ENCODE measurements around the gene FDXACB1.
A peak's percentile ranks its signal among the peaks of the same experiment; 100 is the strongest.

FDXACB1 gene, protein sequence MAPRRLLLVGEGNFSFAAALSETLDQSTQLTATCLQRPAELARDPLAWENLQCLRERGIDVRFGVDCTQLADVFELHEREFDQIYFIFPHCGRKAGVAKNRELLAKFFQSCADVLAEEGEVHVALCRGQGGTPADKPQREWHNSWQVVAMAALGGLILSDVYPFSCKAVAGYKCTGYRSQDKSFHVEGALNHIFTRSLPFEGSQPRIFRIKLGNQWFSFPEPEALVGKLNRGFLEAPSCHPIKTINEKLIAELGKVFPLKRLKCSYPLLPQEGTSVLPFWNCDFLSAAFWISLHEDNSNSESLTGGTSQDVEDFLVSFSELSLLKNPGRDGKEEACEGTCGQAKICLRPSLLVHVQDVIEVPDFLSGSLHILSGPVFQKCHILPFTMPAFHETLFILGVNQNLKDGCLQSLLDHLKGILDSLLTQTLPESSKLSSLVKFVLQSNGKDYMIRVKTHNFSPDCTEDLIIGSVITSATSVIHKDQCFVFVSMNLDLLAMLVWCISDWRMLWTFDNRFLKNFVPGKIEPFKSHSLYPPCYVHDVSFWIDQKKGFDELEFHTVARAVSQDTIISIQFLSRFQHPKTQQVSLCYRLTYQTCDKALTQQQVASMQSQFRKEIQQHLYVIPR

DNA sequence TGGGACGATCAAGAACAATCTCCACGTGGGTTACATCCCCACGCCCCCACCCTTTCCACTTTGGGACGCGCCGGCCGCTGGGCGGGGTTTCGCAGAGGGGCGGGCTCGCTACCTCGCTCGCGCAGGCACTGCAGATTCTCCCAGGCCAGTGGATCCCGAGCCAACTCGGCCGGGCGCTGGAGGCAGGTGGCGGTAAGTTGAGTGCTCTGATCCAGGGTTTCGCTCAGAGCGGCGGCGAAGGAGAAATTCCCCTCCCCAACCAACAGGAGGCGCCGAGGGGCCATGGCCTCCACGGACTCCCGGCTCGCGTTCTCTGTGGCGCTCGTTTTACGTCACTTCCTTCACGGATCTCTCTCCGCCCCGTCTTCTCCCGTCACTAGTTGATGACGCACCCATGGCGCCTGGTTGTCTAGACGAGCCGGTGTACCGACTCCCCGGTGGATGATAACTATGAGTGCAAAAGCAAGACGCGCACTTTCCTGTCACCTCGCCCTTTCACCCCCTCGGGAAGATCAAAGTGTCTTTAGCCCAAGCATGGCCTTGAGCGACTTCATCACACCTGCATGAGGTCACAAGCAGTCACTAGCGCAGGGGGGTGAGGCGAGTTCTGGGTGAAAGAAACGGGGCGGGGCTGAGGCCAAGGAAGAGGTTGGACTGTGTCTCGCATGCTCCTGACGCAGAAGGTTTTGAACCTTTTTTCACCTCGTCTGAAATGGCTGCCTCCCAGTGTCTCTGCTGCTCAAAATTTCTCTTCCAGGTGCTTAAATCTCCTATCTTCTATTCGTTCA, at the start of gene FDXACB1, which contains the start of gene CFAP68:
FDXACB1 (minus strand) TSS at position 317 of the 788 bp plus-strand sequence; CDS start at position 284, 33 bp downstream.
CFAP68 (plus strand) TSS at position 693 of the 788 bp plus-strand sequence; CDS start at position 713, 20 bp downstream.
- DNase-seq (ENCODE audit: low spot score), result peak; percentile 93

GRCh38 chr11:111926505-111927391, 47.8 kb upstream of the FDXACB1 start:
- DNase-seq (ENCODE audit: low spot score), result peak; percentile 97

GRCh38 chr11:111925953-111926352, 47.0 kb upstream of the FDXACB1 start:
- no peak for DNase-seq (ENCODE audit: low spot score)

DNA sequence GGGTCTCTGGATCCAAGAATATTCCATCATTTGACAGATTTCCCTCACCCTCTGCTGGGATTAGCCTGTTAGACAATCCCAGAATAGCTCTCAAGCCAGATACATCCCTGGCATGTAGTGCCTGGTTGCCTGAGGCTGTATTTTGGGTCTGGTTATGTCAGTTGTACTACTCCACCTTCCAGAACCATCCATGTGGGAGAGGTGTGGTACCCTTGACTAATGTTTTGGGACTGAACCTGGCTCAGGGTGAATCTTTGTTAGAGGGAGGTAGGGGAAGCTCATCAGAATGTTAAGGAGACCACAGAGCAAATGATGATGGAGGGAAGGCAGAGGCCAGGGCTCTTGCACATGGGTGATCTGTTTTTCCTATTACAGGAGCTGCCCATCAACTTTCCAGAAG, 45.0 kb upstream of the FDXACB1 start:
- no peak for DNase-seq (ENCODE audit: low spot score)

GRCh38 chr11:111923351-111923788, 44.4 kb upstream of the FDXACB1 start:
- DNase-seq (ENCODE audit: low spot score), result no peak

- DNase-seq (ENCODE audit: low spot score), result no peak
Measured at GRCh38 chr11:111922803-111923202, 43.8 kb upstream of the FDXACB1 start.

DNA sequence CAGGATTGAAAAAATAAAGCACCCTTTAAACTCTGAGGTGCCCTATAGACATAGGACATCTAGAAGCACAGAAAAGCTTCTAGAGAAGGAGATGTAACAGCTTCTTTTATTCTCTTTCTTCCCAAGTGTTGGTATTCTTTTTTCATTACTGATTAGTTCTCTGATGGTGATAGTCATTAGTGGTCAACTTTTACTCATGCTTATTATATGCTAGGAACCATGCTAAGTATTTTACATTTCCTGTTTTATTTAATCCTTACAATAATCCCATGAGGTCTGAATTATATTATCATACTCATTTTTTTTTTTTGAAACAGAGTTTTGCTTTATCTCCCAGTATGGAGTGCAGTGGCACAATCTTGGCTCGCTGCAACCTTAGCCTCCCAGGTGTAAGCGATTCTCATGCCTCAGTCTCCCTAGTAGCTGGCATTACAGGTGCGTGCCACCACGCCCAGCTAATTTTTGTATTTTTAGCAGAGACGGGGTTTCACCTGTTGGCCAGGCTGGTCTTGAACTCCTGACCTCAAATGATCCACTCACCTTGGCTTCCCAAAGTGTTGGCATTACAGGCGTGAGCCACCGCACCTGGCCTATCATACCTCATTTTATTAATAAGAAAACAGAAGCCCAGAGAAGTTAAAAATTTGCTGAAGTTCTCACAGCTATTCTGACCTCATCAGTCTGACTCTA, 42.7 kb upstream of the FDXACB1 start:
- DNase-seq (ENCODE audit: low spot score), result no peak

- no peak for DNase-seq (ENCODE audit: low spot score)
Measured at GRCh38 chr11:111920908-111921307, 41.9 kb upstream of the FDXACB1 start.

GRCh38 chr11:111918390-111919256, 39.7 kb upstream of the FDXACB1 start, which contains the start of gene C11orf52:
Gene C11orf52, plus strand, starts transcription at chr11:111918913. Its CDS starts 60 bp downstream, at chr11:111918973.
- no peak for DNase-seq (ENCODE audit: low spot score)

DNA sequence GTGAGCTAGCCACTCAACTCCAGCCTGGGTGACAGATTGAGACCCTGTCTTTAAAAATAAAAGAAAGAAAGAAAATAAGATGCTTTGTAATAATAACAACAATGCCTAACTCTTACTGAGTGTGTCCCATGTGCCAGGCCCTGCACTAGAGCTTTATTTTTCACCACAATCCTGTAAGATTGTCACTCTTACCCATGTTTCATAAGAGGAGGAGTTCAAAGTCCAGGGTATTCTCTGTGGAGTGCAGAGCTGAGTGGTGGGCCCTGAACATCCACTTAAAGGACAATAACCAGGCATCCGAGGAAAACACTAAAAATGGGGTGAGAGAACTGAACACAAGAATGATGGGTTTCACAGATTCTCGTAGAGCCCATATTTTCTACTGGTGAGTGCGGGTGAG, 38.8 kb upstream of the FDXACB1 start:
- no peak for DNase-seq (ENCODE audit: low spot score)

DNA sequence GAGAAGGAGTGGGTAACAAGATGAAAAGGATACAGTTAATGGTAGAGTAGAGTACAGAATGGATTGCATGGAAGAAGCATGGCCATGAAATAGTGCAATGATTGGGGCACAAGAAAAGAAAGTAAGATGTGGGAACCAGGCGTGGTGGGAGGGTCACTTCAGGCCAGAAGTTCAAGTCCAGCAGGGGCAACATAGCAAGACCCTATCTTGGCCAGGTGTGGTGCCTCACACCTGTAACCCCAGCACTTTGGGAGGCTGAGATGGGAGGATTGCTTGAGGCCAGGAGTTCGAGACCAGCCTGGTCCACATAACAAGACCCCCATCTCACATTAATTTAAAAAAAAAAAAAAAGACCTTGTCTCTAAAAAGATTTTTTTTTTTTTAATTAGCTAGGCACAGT, 38.3 kb upstream of the FDXACB1 start:
- no peak for DNase-seq (ENCODE audit: low spot score)

DNA sequence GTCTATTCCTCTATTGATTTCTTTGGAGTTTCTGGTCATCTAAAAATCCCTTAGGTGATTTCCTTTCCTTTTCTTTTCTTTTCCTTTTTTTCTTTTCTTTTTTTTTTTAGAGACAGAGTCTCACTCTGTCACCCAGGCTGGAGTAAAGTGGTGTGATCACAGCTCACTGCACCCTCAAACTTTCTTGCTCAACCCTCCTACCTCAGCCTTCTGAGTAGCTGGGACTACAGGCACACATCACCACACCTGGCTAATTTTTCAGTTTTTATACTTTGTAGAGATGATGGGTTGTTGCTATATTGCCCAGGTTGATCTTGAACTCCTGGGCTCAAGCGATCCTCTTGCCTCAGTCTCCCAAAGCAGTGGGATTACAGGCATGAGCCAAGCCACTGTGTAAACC, 37.8 kb upstream of the FDXACB1 start:
- DNase-seq (ENCODE audit: low spot score), result no peak

- DNase-seq (ENCODE audit: low spot score), result no peak
Measured at GRCh38 chr11:111913997-111914396, 35.0 kb upstream of the FDXACB1 start.

DNA sequence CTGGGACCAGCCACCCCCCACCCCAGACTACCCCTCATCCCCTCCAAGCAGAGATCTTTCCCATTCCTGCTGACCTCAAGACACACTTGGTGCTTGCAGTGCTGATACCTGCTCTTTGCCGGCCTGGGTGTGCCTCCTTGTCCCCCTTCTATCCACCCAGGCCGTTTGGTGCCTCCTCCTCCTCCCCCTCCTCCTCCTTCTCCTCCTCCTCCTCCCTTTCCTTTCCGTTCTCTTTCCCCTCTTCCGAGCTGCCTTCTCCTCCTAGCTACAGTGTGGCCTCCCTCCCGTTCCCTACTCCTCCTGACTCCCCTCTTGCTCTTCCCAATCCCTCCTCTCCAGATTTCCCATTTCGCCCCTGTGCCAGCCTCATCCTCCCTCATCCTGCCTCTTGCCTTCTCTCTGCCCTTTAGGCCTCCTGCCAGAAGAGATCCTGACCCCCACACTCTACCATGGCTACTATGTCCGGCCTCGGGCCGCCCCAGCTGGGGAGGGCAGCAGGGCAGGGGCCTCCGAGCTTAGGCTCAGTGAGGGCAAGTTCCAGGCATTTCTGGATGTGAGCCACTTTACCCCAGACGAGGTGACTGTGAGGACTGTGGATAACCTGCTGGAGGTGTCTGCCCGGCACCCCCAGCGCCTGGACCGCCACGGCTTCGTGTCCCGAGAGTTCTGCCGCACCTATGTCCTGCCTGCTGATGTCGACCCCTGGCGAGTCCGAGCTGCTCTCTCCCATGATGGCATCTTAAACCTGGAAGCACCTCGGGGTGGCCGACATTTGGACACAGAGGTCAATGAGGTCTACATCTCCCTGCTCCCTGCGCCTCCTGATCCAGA, 34.3 kb upstream of the FDXACB1 start:
- DNase-seq (ENCODE audit: low spot score), result no peak

DNA sequence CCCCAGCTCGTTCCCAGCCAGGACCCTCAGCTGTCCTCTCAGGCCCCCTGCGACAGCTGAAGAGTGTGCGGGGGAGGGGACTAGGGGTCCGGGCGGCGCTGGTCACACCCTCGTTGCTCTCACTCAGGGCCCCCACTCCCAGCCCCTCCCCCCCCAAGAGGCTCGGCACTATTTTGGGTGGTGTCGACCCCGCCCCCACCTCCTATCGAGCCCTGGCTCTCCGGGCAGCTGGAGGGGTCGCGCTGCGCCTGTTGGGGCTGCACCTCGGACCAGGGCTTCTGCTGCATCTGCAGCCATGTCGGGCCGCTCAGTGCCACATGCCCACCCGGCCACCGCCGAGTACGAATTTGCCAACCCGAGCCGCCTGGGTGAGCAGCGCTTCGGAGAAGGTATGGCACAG, 33.6 kb upstream of the FDXACB1 start, which contains the start of gene HSPB2:
HSPB2 (plus strand) TSS at position 200 of the 400 bp plus-strand sequence; CDS start at position 296, 96 bp downstream.
- DNase-seq (ENCODE audit: low spot score), result no peak

DNA sequence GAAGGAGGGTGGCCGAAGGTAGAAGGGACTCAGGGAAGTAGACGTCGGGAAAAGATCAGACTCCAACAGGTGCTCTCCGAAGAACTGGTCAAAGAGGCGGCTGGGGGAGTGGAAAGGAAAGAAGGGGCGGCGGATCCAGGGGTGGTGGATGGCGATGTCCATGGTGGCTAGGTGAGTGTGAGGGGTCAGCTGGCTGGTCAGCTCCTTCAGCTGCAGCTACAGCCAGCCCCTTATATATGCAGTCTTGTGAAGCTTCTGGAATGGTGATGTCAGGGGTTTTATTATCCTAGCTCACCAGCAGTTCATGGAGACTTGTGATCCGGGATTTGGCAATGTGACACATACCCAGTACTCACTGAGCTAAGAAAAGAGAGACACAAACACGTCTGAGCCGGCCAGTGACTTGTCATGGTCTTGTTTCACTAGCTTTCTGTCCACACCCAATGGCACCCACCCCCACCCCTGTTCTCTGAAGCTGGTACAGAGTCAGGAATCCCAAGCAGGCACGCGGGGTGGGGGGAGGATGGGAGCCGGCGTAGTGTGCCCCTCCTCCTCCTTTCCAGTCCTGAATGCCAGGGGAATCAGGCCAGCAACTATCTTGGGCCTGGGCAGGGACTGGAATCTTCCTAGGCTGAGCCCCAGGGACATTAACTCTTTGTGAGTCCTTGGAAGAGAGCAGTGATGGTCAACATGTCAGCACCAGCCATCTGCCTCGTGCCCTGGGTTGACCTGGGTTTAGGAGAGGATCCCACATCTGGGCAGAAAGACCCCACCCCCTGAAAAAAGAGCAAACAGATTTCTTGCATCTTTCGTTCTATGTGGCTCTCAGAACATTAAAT, 32.8 kb upstream of the FDXACB1 start, which contains the start of gene CRYAB:
CRYAB (minus strand) TSS at position 208 of the 839 bp plus-strand sequence; CDS start at position 162, 46 bp downstream.
- no peak for DNase-seq (ENCODE audit: low spot score)
